NCI-H69 (cell line): ENCODE results near the gene PRAMEF18.
"Not testable (repeated sequence)": the region's sequence is repeated elsewhere in the genome, so short reads cannot be mapped to it uniquely, and the experiment has no call there.

Experiments
- DNase-seq: peaks from one replicate; lab custom pipeline; 2025; lab: John Stamatoyannopoulos, UW

The PRAMEF18 gene

DNA sequence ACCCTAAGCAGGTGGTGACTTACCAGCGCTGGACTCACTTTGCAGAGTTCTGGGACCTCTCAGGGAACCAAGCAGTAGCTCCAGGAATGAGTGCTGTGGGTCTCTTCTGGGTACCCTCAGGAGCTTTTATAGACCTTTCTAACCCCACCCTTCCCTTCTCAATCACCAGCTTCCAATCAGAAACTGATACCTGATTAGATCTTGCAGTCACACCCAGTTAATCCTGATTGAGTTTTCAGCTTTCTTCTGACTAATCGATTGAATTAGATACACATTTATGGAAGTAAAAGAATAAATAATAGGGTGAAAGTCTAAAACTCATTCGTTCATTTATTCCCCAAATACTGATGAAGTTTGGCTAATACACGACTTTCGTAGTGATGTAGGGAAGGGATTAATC is 24.6 kb downstream of the PRAMEF18 start, which contains the start of gene PRAMEF13:
PRAMEF13 (minus strand) TSS at position 101 of the 400 bp plus-strand sequence. CDS start 1,820 bp downstream, outside the sequence.
- not testable (repeated sequence) for DNase-seq
